ENCODE measurements around the gene VEZF1. TPM values are rescaled to one million over a fixed set of nuclear protein-coding genes. Genes with fewer than 3 reads are reported as not detected.

Gene VEZF1
- total and polyA plus RNA-seq, 2 donors (not counting 3 experiments of a cell fraction or from before 2014, with no cell fraction given), result 27.8 to 59.0 TPM

- intact Hi-C loops (cut with micrococcal nuclease), result no loop called here
Observed at GRCh38 chr17:57982452-57983170, 5.4 kb downstream of the VEZF1 start.

More at GRCh38 chr17:57982452-57983170, 5.4 kb downstream of the VEZF1 start:
- Histone ChIP-seq H3K27ac (ENCODE audit: insufficient read depth, low read depth, low read length) (no peak overlapping the region), H3K79me2 (ENCODE audit: control insufficient read depth, insufficient read depth, low read length) (peaks cover 69% of the 10 kb centered on the region), H4K20me1 (replicated peaks; ENCODE audit: control insufficient read depth, extremely low read depth, insufficient read depth, low read length) (no peaks in the 10 kb centered on the region), H3K4me1 (ENCODE audit: control insufficient read depth, extremely low read depth, insufficient read depth, low read length) (peaks cover 22% of the 10 kb centered on the region), H3K9me1 (replicated peaks; ENCODE audit: control insufficient read depth, extremely low read depth, insufficient read depth, low read length) (no peaks in the 10 kb centered on the region), H3K4me3 (replicated peaks in 1 of 3; ENCODE audit: insufficient read depth in 1 of 3, low read depth in 1 of 3, low read length in 3 of 3) (no peak overlapping the region), H3K27me3 (ENCODE audit: control insufficient read depth in 2 of 2, insufficient read depth in 2 of 2, low read length in 2 of 2) (no peaks in the 10 kb centered on the region), H3K9ac (replicated peaks; ENCODE audit: extremely low read depth, insufficient read depth, low read length) (no peak overlapping the region), H3K36me3 (ENCODE audit: control insufficient read depth in 2 of 2, extremely low read depth in 1 of 2, insufficient read depth in 2 of 2, low read length in 2 of 2) (peaks cover 9 to 14% of the 10 kb centered on the region in 2 experiments), H2AFZ (ENCODE audit: low read depth, low read length) (no peak overlapping the region), H3K4me2 (ENCODE audit: insufficient read depth, low read length) (no peak overlapping the region), H3K9me3 (replicated peaks; ENCODE audit: control insufficient read depth, insufficient read depth, low read length) (no peaks in the 10 kb centered on the region)
- no peak for TF ChIP-seq POLR2A (IDR thresholded peaks at IDR 0.05; ENCODE audit: low read depth, low read length)
- TF ChIP-seq FOS (IDR thresholded peaks at IDR 0.05; ENCODE audit: borderline replicate concordance, insufficient read depth, low read length), result no peak
- no peak for TF ChIP-seq MYC (IDR thresholded peaks at IDR 0.05; ENCODE audit: low read depth, low read length)
- TF ChIP-seq EZH2 (IDR thresholded peaks at IDR 0.05; ENCODE audit: borderline replicate concordance, low read depth, low read length, severe bottlenecking), result no peak
- TF ChIP-seq JUN (IDR thresholded peaks at IDR 0.05; ENCODE audit: borderline replicate concordance, insufficient read depth, insufficient read length, low read depth), result no peak
- TF ChIP-seq MAX (IDR thresholded peaks at IDR 0.05; ENCODE audit: insufficient read depth, insufficient read length), result no peak
- no peak for TF ChIP-seq CTCF (IDR thresholded peaks at IDR 0.05; ENCODE audit: extremely low read depth in 1 of 2, insufficient read depth in 1 of 2, low read depth in 1 of 2, low read length in 2 of 2)
- no peak for TF ChIP-seq GATA2 (IDR thresholded peaks at IDR 0.05; ENCODE audit: insufficient read depth, insufficient read length, low read depth, low read length)
- BruUV-seq (replicated peaks), result no TSS peak
- POLR2A ChIA-PET, result no interaction called here
- CTCF ChIA-PET, result interaction anchor here (0.7 to 1.6 kb wide), 3 partner anchors 17 to 124 kb away, joined by 4 to 7 read pairs (median 5); no protein-coding TSS in a partner anchor
- dilution Hi-C loops (cut with MboI; ENCODE audit: extremely low pct_ligation_motif_present, low sequenced_read_pairs), result loop anchor here (25.0 kb wide), 1 partner anchor 120 kb away; the partner anchor contains the start of gene MRPS23
- DNase-seq (ENCODE audit: low read depth, low spot score) (no peak), FAIRE-seq (no peak)

Data from endothelial cell of umbilical vein (primary cell).